GM23338 (cell line): ENCODE results near the gene CCDC184. TPM values are rescaled to one million over a fixed set of nuclear protein-coding genes. Genes with fewer than 3 reads are reported as not detected.

Experiments used
- ATAC-seq: fragments of 200-7000 bp; cut with Tn5 transposase; 3 replicates; pipeline ENCODE4 v1.9.1; 2020
- DNase-seq: peaks from one replicate; pipeline ENCODE4 v3.0.0-alpha.2; 2015; ENCODE audit warnings: low spot score
- H2AFZ ChIP-seq: fragments of 200-600 bp; sonication (generic); 2 replicates; pipeline ENCODE4 v1.8.0; 2016; ENCODE audit warnings: antibody characterized with exemption, mild to moderate bottlenecking, moderate library complexity
- H3F3A ChIP-seq: fragments of 200-600 bp; sonication (generic); replicated peaks from 2 replicates; pipeline ENCODE4 v1.8.0; 2017; ENCODE audit warnings: antibody characterized with exemption, mixed run types, low read depth
- H3K27ac ChIP-seq: fragments of 200-600 bp; sonication (generic); 2 replicates; pipeline ENCODE4 v1.6.1; 2016; ENCODE audit warnings: low read depth
- H3K27me3 ChIP-seq: fragments of 200-600 bp; sonication (generic); 2 replicates; pipeline ENCODE4 v1.8.0; 2016; ENCODE audit warnings: mild to moderate bottlenecking, mixed run types, moderate library complexity; ENCODE audit not compliant: insufficient read depth
- H3K36me3 ChIP-seq: fragments of 200-600 bp; sonication (generic); 2 replicates; pipeline ENCODE4 v1.8.0; 2016; ENCODE audit warnings: mild to moderate bottlenecking; ENCODE audit not compliant: insufficient read depth
- H3K4me1 ChIP-seq: fragments of 200-600 bp; sonication (generic); 2 replicates; pipeline ENCODE4 v1.8.0; 2016; ENCODE audit warnings: mild to moderate bottlenecking, moderate library complexity; ENCODE audit not compliant: insufficient read depth
- H3K4me2 ChIP-seq: fragments of 200-600 bp; sonication (generic); 2 replicates; pipeline ENCODE4 v1.7.1; 2017; ENCODE audit warnings: mixed run types
- H3K4me3 ChIP-seq: fragments of 200-600 bp; sonication (generic); 2 replicates; pipeline ENCODE4 v1.6.1; 2016; ENCODE audit warnings: mixed run types
- H3K79me2 ChIP-seq: fragments of 200-600 bp; sonication (generic); replicated peaks from 2 replicates; pipeline ENCODE4 v1.8.0; 2017; ENCODE audit warnings: mild to moderate bottlenecking; ENCODE audit not compliant: insufficient read depth
- H3K9me2 ChIP-seq: fragments of 200-600 bp; sonication (generic); 2 replicates; pipeline ENCODE4 v1.8.0; 2017; ENCODE audit not compliant: insufficient read depth
- H4K20me1 ChIP-seq: fragments of 200-600 bp; sonication (generic); replicated peaks from 2 replicates; pipeline ENCODE4 v1.8.0; 2017; ENCODE audit warnings: mild to moderate bottlenecking; ENCODE audit not compliant: insufficient read depth
- H3K27ac Mint-ChIP-seq: 2 replicates; pipeline ENCODE4 v1.8.0; 2020; ENCODE audit warnings: inconsistent platforms, mild to moderate bottlenecking, moderate library complexity, mixed read lengths
- H3K27me3 Mint-ChIP-seq: 3 replicates; pipeline ENCODE4 v1.8.0; 2022; ENCODE audit warnings: low read depth, mild to moderate bottlenecking, moderate library complexity, mixed read lengths, inconsistent platforms; ENCODE audit not compliant: insufficient read depth, poor library complexity
- H3K36me3 Mint-ChIP-seq: 3 replicates; pipeline ENCODE4 v1.8.0; 2021; ENCODE audit warnings: low read depth, mild to moderate bottlenecking, inconsistent platforms, moderate library complexity, mixed read lengths
- H3K4me1 Mint-ChIP-seq: 3 replicates; pipeline ENCODE4 v1.8.0; 2020; ENCODE audit warnings: mild to moderate bottlenecking, inconsistent platforms, mixed read lengths
- H3K4me3 Mint-ChIP-seq: 3 replicates; pipeline ENCODE4 v1.8.0; 2021; ENCODE audit warnings: moderate library complexity, mild to moderate bottlenecking, inconsistent platforms, mixed read lengths
- H3K9me3 Mint-ChIP-seq: 3 replicates; pipeline ENCODE4 v1.8.0; 2020; ENCODE audit warnings: moderate library complexity, mild to moderate bottlenecking, inconsistent platforms, mixed read lengths
- CREB1 ChIP-seq: fragments of 250-450 bp; sonication (Bioruptor Pico); IDR thresholded peaks from 2 replicates; pipeline ENCODE4 v1.5.0; 2020; ENCODE audit warnings: low read depth, mild to moderate bottlenecking, moderate library complexity
- CTCF ChIP-seq, 2 experiments: fragments of 200-600 bp in 1 of 2; sonication (generic) in 1 of 2; conservative IDR thresholded peaks; 2 replicates each; pipeline versions ENCODE4 v1.5.1 to v1.6.1; 2016 to 2017; ENCODE audit warnings: antibody characterized with exemption in 2 of 2, low read depth in 2 of 2, mild to moderate bottlenecking in 2 of 2, moderate library complexity in 1 of 2
- EZH2 ChIP-seq: fragments of 200-600 bp; sonication (generic); IDR thresholded peaks from one replicate; pipeline ENCODE4 v1.8.0; 2017; ENCODE audit warnings: antibody characterized with exemption, mild to moderate bottlenecking, low read depth; ENCODE audit not compliant: unreplicated experiment
- EZH2phosphoT487 ChIP-seq: fragments of 200-600 bp; sonication (generic); IDR thresholded peaks from one replicate; pipeline ENCODE4 v1.8.1; 2018; ENCODE audit warnings: antibody characterized with exemption; ENCODE audit not compliant: unreplicated experiment
- JUNB ChIP-seq: IDR thresholded peaks from one replicate; pipeline ENCODE4 v1.6.1; 2016; ENCODE audit warnings: antibody characterized with exemption; ENCODE audit not compliant: unreplicated experiment
- NANOG ChIP-seq: IDR thresholded peaks from 2 replicates; pipeline ENCODE4 v1.6.1; 2016; ENCODE audit warnings: antibody characterized with exemption, borderline replicate concordance
- POLR2AphosphoS5 ChIP-seq: IDR thresholded peaks from 2 replicates; pipeline ENCODE4 v1.6.1; 2016; ENCODE audit warnings: antibody characterized with exemption, low read depth
- REST ChIP-seq: IDR thresholded peaks from one replicate; pipeline ENCODE4 v1.6.1; 2018; ENCODE audit warnings: antibody characterized with exemption; ENCODE audit not compliant: unreplicated experiment
- ZNF331 ChIP-seq: fragments of 250-450 bp; sonication (Bioruptor Pico); IDR thresholded peaks from 2 replicates; pipeline ENCODE4 v1.5.0; 2020; ENCODE audit warnings: low read depth, mild to moderate bottlenecking, moderate library complexity
- ZNF462 ChIP-seq: fragments of 250-450 bp; sonication (Bioruptor Pico); IDR thresholded peaks from 2 replicates; pipeline ENCODE4 v1.5.0; 2020; ENCODE audit warnings: mild to moderate bottlenecking, moderate library complexity
- polyA plus RNA-seq: library from polyadenylated mRNA; unstranded; fragments of >200 nt; fragmentation: Nextera tagmentation; extraction: Ambion mirVana; gene quantifications from 2 replicates; pipeline ENCODE4 v1.2.1, GENCODE V29; 2016
- total RNA-seq: library from RNA; depleted of rRNA; stranded (reverse); fragments of >200 nt; shearing (Covaris generic); gene quantifications from 2 replicates; pipeline ENCODE4 v1.2.3, GENCODE V29; 2014

Gene CCDC184
- total and polyA plus RNA-seq, 2 experiments from 2014 or later: 1.8 to 2.8 TPM

DNA sequence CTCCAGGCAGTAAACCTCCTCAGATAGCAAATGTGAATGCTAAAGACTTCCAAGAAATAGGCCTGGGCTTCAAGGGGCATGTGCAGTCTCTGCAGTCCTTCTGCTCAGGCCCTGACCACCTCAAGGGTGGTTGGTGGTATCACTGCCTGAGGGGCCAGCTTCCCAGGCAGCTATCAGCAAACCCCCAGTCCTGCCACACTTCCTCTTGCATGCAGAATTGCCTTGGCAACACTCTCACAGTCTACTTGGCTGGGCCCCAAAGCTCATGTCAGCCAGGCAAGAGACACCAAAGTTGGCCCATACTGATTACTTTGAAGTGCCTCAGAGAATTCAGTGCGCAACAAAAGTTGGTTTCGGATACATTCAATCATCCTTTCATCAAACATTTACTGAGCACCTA lies 22.6 kb upstream of the CCDC184 start:
- Histone ChIP-seq H3K27ac (no peak overlapping the region), H3K27me3 (no peaks in the 10 kb centered on the region), H3K4me2 (no peak overlapping the region), H3F3A (no peaks in the 10 kb centered on the region), H3K4me1 (peaks cover 7% of the 10 kb centered on the region; the same call in 1 of the 2 replicates), H3K36me3 (no peaks in the 10 kb centered on the region), H3K4me3 (no peak overlapping the region), H4K20me1 (no peaks in the 10 kb centered on the region), H2AFZ (no peak overlapping the region), H3K9me2 (no peaks in the 10 kb centered on the region), H3K79me2 (no peaks in the 10 kb centered on the region)
- Mint-ChIP-seq H3K4me3 (no peak overlapping the region), H3K36me3 (no peaks in the 10 kb centered on the region), H3K27me3 (peaks cover 7% of the 10 kb centered on the region), H3K27ac (no peak overlapping the region), H3K4me1 (peaks cover 13% of the 10 kb centered on the region), H3K9me3 (no peaks in the 10 kb centered on the region)
- TF ChIP-seq CREB1 (CRISPR knock-in tag): no peak
- TF ChIP-seq JUNB: no peak
- no peak for TF ChIP-seq EZH2
- no peak for TF ChIP-seq REST
- no peak for TF ChIP-seq POLR2AphosphoS5
- no peak for TF ChIP-seq EZH2phosphoT487
- TF ChIP-seq NANOG: no peak
- no peak for TF ChIP-seq CTCF (conservative IDR thresholded peaks at IDR 0.05; ENCODE audit: low read depth in 2 of 2)
- TF ChIP-seq ZNF331 (CRISPR knock-in tag): no peak
- no peak for TF ChIP-seq ZNF462 (CRISPR knock-in tag)
- DNase-seq (no peak), ATAC-seq (no peak)
